ENCODE data around the gene SLC24A5. TPM values are rescaled to one million over a fixed set of nuclear protein-coding genes. Genes with fewer than 3 reads are reported as not detected.

Gene SLC24A5
- total RNA-seq, 1 experiment from 2014 or later = not detected

DNA sequence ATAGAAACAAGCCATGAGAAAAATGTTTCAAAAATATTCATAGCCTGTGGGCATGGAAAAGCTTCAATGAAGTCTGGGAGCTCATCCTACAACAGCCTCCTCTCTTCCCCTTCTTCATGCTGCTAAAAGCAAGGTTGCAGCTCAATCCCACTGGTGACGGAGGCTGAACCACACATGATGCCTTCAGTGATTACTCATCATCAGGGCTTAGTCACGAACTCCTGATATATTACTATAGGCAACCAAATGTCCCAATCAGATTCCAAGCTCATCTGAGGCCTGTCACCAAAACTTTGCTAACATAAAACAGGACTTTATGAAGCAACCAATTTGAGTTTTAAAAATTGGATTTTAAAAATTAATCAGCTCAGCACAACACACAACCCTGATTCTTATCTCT is 24.0 kb upstream of the SLC24A5 start:
- Mint-ChIP-seq H3K4me3 (no peak overlapping the region), H3K9me3 (peaks cover 7% of the 10 kb centered on the region; the same call in 1 of the 2 replicates), H3K27ac (no peak overlapping the region), H3K27me3 (ENCODE audit: low read depth) (no peaks in the 10 kb centered on the region), H3K36me3 (no peaks in the 10 kb centered on the region), H3K4me1 (no peaks in the 10 kb centered on the region)
- TF ChIP-seq ZNF671 (CRISPR knock-in tag; IDR thresholded peaks at IDR 0.05) = no peak
- TF ChIP-seq MAX (CRISPR knock-in tag; IDR thresholded peaks at IDR 0.05) = no peak
- TF ChIP-seq MXD4 (CRISPR knock-in tag; IDR thresholded peaks at IDR 0.05; ENCODE audit: borderline replicate concordance) = no peak
- TF ChIP-seq HMGA2 (CRISPR knock-in tag; IDR thresholded peaks at IDR 0.05) = no peak
- ChIA-PET CTCF (interaction anchor here (0.7 to 1.4 kb wide), 2 partner anchors 12 to 108 kb away, joined by 3 read pairs; no protein-coding TSS in a partner anchor), POLR2A (no interaction called here)
- no peak for DNase-seq (ENCODE audit: low spot score)
- ATAC-seq = no peak

GRCh38 chr15:48097264-48097663 is 23.5 kb upstream of the SLC24A5 start:
- Mint-ChIP-seq H3K9me3 (peaks cover 7% of the 10 kb centered on the region; the same call in 1 of the 2 replicates), H3K4me1 (no peaks in the 10 kb centered on the region), H3K27me3 (ENCODE audit: low read depth) (no peaks in the 10 kb centered on the region), H3K4me3 (no peak overlapping the region), H3K27ac (no peak overlapping the region), H3K36me3 (no peaks in the 10 kb centered on the region)
- no peak for TF ChIP-seq ZNF232 (CRISPR knock-in tag; IDR thresholded peaks at IDR 0.05)
- TF ChIP-seq ELF4 (CRISPR knock-in tag; IDR thresholded peaks at IDR 0.05; ENCODE audit: low read depth) = no peak
- no peak for TF ChIP-seq IRF1 (CRISPR knock-in tag; IDR thresholded peaks at IDR 0.05)
- no peak for TF ChIP-seq KAT7 (CRISPR knock-in tag; IDR thresholded peaks at IDR 0.05; ENCODE audit: borderline replicate concordance)
- TF ChIP-seq ZNF425 (CRISPR knock-in tag; conservative IDR thresholded peaks at IDR 0.05) = no peak
- no peak for TF ChIP-seq SP1 (CRISPR knock-in tag; conservative IDR thresholded peaks at IDR 0.05)
- ATAC-seq (no peak), DNase-seq (ENCODE audit: low spot score) (no peak)
- ChIA-PET CTCF (no interaction called here), POLR2A (no interaction called here)

DNA sequence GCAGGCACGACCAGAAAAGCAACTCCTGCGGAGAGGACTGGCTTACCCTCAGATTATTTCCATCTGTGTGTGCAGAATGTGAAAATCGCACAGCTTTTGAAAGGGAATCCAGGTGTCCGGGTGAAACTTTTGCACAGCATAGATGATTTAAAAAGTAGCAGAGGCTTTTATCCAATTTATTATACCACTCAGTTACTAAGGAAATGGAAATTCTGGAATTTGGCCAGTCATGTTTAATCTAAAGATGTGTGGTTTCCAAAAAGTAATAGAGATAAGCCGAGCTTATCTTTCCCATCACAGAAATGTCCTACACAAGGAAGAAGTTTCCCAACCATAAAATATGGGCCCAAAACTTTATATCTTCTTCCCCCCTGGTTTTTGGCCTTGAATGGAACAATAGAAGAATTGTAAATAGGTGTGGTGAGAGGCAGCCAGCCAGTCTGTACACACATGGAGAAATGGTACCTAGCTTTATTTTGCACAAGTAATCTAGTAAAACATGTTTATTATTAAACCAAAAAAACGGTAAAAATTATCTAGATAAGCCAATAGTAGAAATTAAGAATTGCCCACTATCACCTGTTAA is 19.3 kb upstream of the SLC24A5 start:
- ChIA-PET CTCF (interaction anchor here (1.4 kb wide), 1 partner anchor 16 kb away, joined by 7 read pairs; no protein-coding TSS in a partner anchor), POLR2A (no interaction called here)
- no peak for DNase-seq (ENCODE audit: low spot score)
- no peak for TF ChIP-seq TEAD1 (CRISPR knock-in tag; IDR thresholded peaks at IDR 0.05)
- TF ChIP-seq TCF7 (CRISPR knock-in tag; IDR thresholded peaks at IDR 0.05; ENCODE audit: low read depth) = no peak
- TF ChIP-seq, protein P1, sequence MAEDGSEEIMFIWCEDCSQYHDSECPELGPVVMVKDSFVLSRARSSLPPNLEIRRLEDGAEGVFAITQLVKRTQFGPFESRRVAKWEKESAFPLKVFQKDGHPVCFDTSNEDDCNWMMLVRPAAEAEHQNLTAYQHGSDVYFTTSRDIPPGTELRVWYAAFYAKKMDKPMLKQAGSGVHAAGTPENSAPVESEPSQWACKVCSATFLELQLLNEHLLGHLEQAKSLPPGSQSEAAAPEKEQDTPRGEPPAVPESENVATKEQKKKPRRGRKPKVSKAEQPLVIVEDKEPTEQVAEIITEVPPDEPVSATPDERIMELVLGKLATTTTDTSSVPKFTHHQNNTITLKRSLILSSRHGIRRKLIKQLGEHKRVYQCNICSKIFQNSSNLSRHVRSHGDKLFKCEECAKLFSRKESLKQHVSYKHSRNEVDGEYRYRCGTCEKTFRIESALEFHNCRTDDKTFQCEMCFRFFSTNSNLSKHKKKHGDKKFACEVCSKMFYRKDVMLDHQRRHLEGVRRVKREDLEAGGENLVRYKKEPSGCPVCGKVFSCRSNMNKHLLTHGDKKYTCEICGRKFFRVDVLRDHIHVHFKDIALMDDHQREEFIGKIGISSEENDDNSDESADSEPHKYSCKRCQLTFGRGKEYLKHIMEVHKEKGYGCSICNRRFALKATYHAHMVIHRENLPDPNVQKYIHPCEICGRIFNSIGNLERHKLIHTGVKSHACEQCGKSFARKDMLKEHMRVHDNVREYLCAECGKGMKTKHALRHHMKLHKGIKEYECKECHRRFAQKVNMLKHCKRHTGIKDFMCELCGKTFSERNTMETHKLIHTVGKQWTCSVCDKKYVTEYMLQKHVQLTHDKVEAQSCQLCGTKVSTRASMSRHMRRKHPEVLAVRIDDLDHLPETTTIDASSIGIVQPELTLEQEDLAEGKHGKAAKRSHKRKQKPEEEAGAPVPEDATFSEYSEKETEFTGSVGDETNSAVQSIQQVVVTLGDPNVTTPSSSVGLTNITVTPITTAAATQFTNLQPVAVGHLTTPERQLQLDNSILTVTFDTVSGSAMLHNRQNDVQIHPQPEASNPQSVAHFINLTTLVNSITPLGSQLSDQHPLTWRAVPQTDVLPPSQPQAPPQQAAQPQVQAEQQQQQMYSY (CRISPR knock-in tag; IDR thresholded peaks at IDR 0.05) = no peak
- TF ChIP-seq NR2C2 (CRISPR knock-in tag; IDR thresholded peaks at IDR 0.05) = no peak
- no peak for TF ChIP-seq RELA (CRISPR knock-in tag; IDR thresholded peaks at IDR 0.05; ENCODE audit: borderline replicate concordance)
- TF ChIP-seq USF1 (CRISPR knock-in tag; IDR thresholded peaks at IDR 0.05) = no peak
- no peak for TF ChIP-seq ZNF263 (CRISPR knock-in tag; IDR thresholded peaks at IDR 0.05; ENCODE audit: low read depth)
- TF ChIP-seq ATF1 (CRISPR knock-in tag; IDR thresholded peaks at IDR 0.05) = no peak
- TF ChIP-seq NR1H2 (CRISPR knock-in tag; IDR thresholded peaks at IDR 0.05) = no peak
- TF ChIP-seq, protein P2, sequence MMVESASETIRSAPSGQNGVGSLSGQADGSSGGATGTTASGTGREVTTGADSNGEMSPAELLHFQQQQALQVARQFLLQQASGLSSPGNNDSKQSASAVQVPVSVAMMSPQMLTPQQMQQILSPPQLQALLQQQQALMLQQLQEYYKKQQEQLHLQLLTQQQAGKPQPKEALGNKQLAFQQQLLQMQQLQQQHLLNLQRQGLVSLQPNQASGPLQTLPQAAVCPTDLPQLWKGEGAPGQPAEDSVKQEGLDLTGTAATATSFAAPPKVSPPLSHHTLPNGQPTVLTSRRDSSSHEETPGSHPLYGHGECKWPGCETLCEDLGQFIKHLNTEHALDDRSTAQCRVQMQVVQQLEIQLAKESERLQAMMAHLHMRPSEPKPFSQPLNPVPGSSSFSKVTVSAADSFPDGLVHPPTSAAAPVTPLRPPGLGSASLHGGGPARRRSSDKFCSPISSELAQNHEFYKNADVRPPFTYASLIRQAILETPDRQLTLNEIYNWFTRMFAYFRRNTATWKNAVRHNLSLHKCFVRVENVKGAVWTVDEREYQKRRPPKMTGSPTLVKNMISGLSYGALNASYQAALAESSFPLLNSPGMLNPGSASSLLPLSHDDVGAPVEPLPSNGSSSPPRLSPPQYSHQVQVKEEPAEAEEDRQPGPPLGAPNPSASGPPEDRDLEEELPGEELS (CRISPR knock-in tag; IDR thresholded peaks at IDR 0.05) = no peak
- ATAC-seq = no peak
- Mint-ChIP-seq H3K27ac (no peak overlapping the region), H3K4me1 (no peaks in the 10 kb centered on the region), H3K27me3 (ENCODE audit: low read depth) (no peaks in the 10 kb centered on the region), H3K4me3 (no peak overlapping the region), H3K9me3 (no peaks in the 10 kb centered on the region), H3K36me3 (no peaks in the 10 kb centered on the region)

Data from WTC11 (cell line).